B cell (primary cell): ENCODE measurements around the gene SUSD3.

Experiments
- EZH2 ChIP-seq: IDR thresholded peaks from 2 replicates; pipeline ENCODE4 v1.6.1; 2012; ENCODE audit warnings: borderline replicate concordance, low read depth, mild to moderate bottlenecking, moderate library complexity, low read length; ENCODE audit not compliant: insufficient read depth, poor library complexity, severe bottlenecking
- TF ChIP-seq, protein P1 (sequence below): fragments of 200-600 bp; IDR thresholded peaks from one replicate; pipeline ENCODE4 v1.8.0; 2022; ENCODE audit warnings: antibody characterized with exemption, mild to moderate bottlenecking

DNA sequence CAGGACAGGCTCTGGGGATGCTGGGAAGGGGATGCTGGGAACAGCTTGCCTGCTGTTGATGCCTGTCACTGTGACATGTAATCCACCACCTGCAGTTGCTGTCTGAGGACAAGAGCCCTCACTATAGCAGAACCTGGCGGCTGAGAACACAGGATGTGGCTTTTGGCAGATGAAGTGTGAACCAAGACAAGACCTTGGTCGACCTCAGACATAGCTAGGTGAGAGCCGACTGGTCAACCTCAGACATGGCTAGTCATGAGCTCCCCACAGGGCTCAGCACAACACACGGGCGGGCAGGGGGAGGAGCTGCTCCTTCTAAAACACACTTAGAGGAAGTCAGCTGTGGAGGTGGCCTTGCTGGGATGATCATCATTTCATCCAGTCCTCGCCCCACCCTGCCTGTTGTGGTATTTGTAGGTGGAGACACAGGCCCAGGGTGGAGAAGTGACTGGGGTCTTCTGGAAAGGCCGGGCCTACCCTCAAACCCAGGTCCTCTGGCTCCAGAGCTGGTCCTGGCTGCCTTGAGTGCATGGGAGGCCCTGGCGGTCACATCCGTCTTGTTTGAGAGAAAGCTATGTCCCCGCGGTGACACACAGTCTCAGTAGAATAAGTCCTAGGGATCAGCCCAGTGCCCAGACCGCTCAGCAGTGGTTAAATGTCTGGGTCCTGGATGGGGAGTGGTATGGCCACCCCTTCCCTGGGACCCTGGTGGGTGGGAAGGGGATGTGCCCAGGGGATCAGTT, 6.1 kb downstream of the SUSD3 start:
- TF ChIP-seq, protein P1, sequence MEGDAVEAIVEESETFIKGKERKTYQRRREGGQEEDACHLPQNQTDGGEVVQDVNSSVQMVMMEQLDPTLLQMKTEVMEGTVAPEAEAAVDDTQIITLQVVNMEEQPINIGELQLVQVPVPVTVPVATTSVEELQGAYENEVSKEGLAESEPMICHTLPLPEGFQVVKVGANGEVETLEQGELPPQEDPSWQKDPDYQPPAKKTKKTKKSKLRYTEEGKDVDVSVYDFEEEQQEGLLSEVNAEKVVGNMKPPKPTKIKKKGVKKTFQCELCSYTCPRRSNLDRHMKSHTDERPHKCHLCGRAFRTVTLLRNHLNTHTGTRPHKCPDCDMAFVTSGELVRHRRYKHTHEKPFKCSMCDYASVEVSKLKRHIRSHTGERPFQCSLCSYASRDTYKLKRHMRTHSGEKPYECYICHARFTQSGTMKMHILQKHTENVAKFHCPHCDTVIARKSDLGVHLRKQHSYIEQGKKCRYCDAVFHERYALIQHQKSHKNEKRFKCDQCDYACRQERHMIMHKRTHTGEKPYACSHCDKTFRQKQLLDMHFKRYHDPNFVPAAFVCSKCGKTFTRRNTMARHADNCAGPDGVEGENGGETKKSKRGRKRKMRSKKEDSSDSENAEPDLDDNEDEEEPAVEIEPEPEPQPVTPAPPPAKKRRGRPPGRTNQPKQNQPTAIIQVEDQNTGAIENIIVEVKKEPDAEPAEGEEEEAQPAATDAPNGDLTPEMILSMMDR, result no peak
- TF ChIP-seq EZH2, result no peak
